Fibroblast of peridontal ligament (primary cell): ENCODE measurements around the gene PERP.
"Not testable (repeated sequence)": the region's sequence is repeated elsewhere in the genome, so short reads cannot be mapped to it uniquely, and the experiment has no call there.

Source experiments
- DNase-seq: peaks from one replicate; pipeline ENCODE4 v3.0.0-alpha.2; 2010; ENCODE audit errors: extremely low read depth

The PERP gene

GRCh38 chr6:138107078-138107751, at the start of gene PERP:
PERP (minus strand) TSS chr6:138107419; CDS start chr6:138107340, 79 bp downstream.
- DNase-seq: no peak

- DNase-seq: no peak
Observed at GRCh38 chr6:138155443-138155842, 48.2 kb upstream of the PERP start.

- DNase-seq: no peak
Observed at GRCh38 chr6:138146544-138146943, 39.3 kb upstream of the PERP start.

- DNase-seq: no peak
Observed at GRCh38 chr6:138145402-138145801, 38.2 kb upstream of the PERP start.

- DNase-seq: no peak
Observed at GRCh38 chr6:138142806-138143205, 35.6 kb upstream of the PERP start.

- DNase-seq: no peak
Observed at GRCh38 chr6:138129190-138129589, 22.0 kb upstream of the PERP start.

GRCh38 chr6:138128096-138128495, 20.9 kb upstream of the PERP start:
- DNase-seq: no peak

- no peak for DNase-seq
Observed at GRCh38 chr6:138124096-138124495, 16.9 kb upstream of the PERP start.

- DNase-seq: no peak
Observed at GRCh38 chr6:138119976-138120375, 12.8 kb upstream of the PERP start.

- not testable (repeated sequence) for DNase-seq
Observed at GRCh38 chr6:138119229-138119628, 12.0 kb upstream of the PERP start.

GRCh38 chr6:138117376-138117914, 10.2 kb upstream of the PERP start:
- DNase-seq: no peak

GRCh38 chr6:138116661-138116999, 9.4 kb upstream of the PERP start:
- DNase-seq: no peak

- DNase-seq: peak; percentile 86
Observed at GRCh38 chr6:138115877-138116660, 8.8 kb upstream of the PERP start.

GRCh38 chr6:138115201-138115600, 8.0 kb upstream of the PERP start:
- no peak for DNase-seq

GRCh38 chr6:138113588-138114210, 6.5 kb upstream of the PERP start:
- no peak for DNase-seq

GRCh38 chr6:138110229-138110628, 3.0 kb upstream of the PERP start:
- DNase-seq: no peak

- DNase-seq: peak; percentile 87
Observed at GRCh38 chr6:138109042-138109997, 2.1 kb upstream of the PERP start.

GRCh38 chr6:138107752-138108592, 753 bp upstream of the PERP start:
- DNase-seq: no peak

- DNase-seq: no peak
Observed at GRCh38 chr6:138106665-138107077, 548 bp downstream of the PERP start.

GRCh38 chr6:138105880-138106664, 1.1 kb downstream of the PERP start:
- no peak for DNase-seq
